Activated CD8-positive, alpha-beta memory T cell treated with anti-CD3 and anti-CD28 coated beads for 24 hours (primary cell): ENCODE results near the gene SCAF8.
"Not testable (repeated sequence)": the region's sequence is repeated elsewhere in the genome, so short reads cannot be mapped to it uniquely, and the experiment has no call there.

Experiments
- DNase-seq: peaks from one replicate; pipeline ENCODE4 v3.0.0-alpha.2; 2020

SCAF8 gene

GRCh38 chr6:154733626-154734382 is 588 bp downstream of the SCAF8 start:
- DNase-seq = peak; percentile 95

GRCh38 chr6:154736618-154737259 is 3.5 kb downstream of the SCAF8 start:
- no peak for DNase-seq

- no peak for DNase-seq
These were observed 4.2 kb downstream of the SCAF8 start for GRCh38 chr6:154737424-154737823.

GRCh38 chr6:154738551-154738961 is 5.3 kb downstream of the SCAF8 start:
- DNase-seq = no peak

GRCh38 chr6:154740658-154741057 is 7.4 kb downstream of the SCAF8 start:
- DNase-seq = no peak

- DNase-seq = no peak
These were observed 9.7 kb downstream of the SCAF8 start for GRCh38 chr6:154742891-154743290.

- not testable (repeated sequence) for DNase-seq
These were observed 11.0 kb downstream of the SCAF8 start for GRCh38 chr6:154744029-154744745.

GRCh38 chr6:154745243-154745642 is 12.0 kb downstream of the SCAF8 start:
- no peak for DNase-seq

GRCh38 chr6:154749341-154749740 is 16.1 kb downstream of the SCAF8 start:
- DNase-seq = no peak

GRCh38 chr6:154751011-154751800 is 18.0 kb downstream of the SCAF8 start:
- no peak for DNase-seq

- no peak for DNase-seq
These were observed 18.8 kb downstream of the SCAF8 start for GRCh38 chr6:154752022-154752421.

GRCh38 chr6:154754152-154754551 is 20.9 kb downstream of the SCAF8 start:
- no peak for DNase-seq

GRCh38 chr6:154757352-154758050 is 24.3 kb downstream of the SCAF8 start:
- DNase-seq = no peak

GRCh38 chr6:154758125-154758524 is 24.9 kb downstream of the SCAF8 start:
- no peak for DNase-seq

- no peak for DNase-seq
These were observed 30.4 kb downstream of the SCAF8 start for GRCh38 chr6:154763650-154764049.

- DNase-seq = no peak
These were observed 32.1 kb downstream of the SCAF8 start for GRCh38 chr6:154765273-154765672.

GRCh38 chr6:154766288-154766687 is 33.1 kb downstream of the SCAF8 start:
- no peak for DNase-seq

GRCh38 chr6:154767003-154767723 is 33.9 kb downstream of the SCAF8 start:
- DNase-seq = no peak

- DNase-seq = no peak
These were observed 35.1 kb downstream of the SCAF8 start for GRCh38 chr6:154768280-154768679.

- DNase-seq = no peak
These were observed 40.4 kb downstream of the SCAF8 start for GRCh38 chr6:154773610-154774089.

GRCh38 chr6:154779157-154779556 is 45.9 kb downstream of the SCAF8 start:
- DNase-seq = not testable (repeated sequence)

- DNase-seq = no peak
These were observed 49.0 kb downstream of the SCAF8 start for GRCh38 chr6:154782193-154782592.
